PFSK-1 (cell line): ENCODE measurements around the gene SESN1.

Experiments used
- SIN3A ChIP-seq: IDR thresholded peaks from 2 replicates; pipeline ENCODE4 v1.6.1; 2012; ENCODE audit warnings: mild to moderate bottlenecking, low read length, moderate library complexity, borderline replicate concordance; ENCODE audit not compliant: insufficient read depth
- TF ChIP-seq, protein P1 (sequence below), 2 experiments: IDR thresholded peaks; 2 replicates each; pipeline versions ENCODE4 v1.6.1 to v1.8.0; 2011 to 2012; ENCODE audit warnings: low read depth in 2 of 2, low read length in 2 of 2, control low read depth in 1 of 2, inconsistent platforms in 1 of 2, mild to moderate bottlenecking in 1 of 2, moderate library complexity in 1 of 2; ENCODE audit not compliant: insufficient read depth in 1 of 2

DNA sequence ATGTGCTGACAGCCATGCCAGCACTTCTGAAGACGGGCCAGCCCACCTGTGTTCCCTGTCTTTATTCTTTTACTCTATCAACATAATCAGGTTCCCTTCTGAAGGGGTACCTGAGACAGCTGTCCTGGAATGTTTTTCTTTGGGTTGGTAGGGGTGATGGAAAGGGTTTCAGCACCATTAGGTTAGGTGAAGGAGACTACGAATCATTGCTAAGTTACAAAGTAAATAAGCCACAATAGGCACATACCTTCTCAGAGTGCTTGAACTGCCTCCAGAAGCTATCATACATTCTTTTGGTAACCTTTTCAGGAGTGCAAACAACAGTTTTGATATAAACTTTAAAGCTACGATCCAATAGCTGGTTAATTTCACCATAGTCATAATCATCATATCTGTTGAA is 106.3 kb downstream of the SESN1 start:
- TF ChIP-seq, protein P1, sequence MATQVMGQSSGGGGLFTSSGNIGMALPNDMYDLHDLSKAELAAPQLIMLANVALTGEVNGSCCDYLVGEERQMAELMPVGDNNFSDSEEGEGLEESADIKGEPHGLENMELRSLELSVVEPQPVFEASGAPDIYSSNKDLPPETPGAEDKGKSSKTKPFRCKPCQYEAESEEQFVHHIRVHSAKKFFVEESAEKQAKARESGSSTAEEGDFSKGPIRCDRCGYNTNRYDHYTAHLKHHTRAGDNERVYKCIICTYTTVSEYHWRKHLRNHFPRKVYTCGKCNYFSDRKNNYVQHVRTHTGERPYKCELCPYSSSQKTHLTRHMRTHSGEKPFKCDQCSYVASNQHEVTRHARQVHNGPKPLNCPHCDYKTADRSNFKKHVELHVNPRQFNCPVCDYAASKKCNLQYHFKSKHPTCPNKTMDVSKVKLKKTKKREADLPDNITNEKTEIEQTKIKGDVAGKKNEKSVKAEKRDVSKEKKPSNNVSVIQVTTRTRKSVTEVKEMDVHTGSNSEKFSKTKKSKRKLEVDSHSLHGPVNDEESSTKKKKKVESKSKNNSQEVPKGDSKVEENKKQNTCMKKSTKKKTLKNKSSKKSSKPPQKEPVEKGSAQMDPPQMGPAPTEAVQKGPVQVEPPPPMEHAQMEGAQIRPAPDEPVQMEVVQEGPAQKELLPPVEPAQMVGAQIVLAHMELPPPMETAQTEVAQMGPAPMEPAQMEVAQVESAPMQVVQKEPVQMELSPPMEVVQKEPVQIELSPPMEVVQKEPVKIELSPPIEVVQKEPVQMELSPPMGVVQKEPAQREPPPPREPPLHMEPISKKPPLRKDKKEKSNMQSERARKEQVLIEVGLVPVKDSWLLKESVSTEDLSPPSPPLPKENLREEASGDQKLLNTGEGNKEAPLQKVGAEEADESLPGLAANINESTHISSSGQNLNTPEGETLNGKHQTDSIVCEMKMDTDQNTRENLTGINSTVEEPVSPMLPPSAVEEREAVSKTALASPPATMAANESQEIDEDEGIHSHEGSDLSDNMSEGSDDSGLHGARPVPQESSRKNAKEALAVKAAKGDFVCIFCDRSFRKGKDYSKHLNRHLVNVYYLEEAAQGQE (IDR thresholded peaks at IDR 0.05; ENCODE audit: insufficient read depth in 1 of 2, low read depth in 2 of 2, low read length in 2 of 2), result no peak
- no peak for TF ChIP-seq SIN3A
